ENCODE measurements around the gene NCKAP1. TPM values are rescaled to one million over a fixed set of nuclear protein-coding genes. Genes with fewer than 3 reads are reported as not detected.
A peak's percentile ranks its signal among the peaks of the same experiment; 100 is the strongest.
"Not testable (repeated sequence)": the region's sequence is repeated elsewhere in the genome, so short reads cannot be mapped to it uniquely, and the experiment has no call there.

NCKAP1 gene
- polyA plus RNA-seq, 2 donors = 46.7 to 82.0 TPM

DNA sequence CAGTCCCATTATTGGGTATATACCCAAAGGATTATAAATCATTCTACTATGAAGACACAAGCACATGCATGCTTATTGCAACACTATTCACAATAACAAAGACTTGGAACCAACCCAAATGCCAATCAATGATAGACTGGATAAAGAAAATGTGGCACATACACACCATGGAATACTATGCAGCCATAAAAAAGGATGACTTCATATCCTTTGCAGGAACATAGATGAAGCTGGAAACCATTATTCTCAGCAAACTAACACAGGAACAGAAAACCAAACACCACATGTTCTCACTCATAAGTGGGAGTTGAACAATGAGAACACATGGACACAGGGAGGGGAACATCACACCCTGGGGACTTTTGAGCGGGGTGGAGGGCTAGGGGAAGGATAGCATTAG is 158.2 kb downstream of the NCKAP1 start:
- not testable (repeated sequence) for H3K27me3 ChIP-seq (ENCODE audit: control insufficient read depth in 1 of 2, insufficient read depth in 2 of 2, low read length in 2 of 2); H3K9me3 ChIP-seq (ENCODE audit: control insufficient read depth in 2 of 2, insufficient read depth in 1 of 2, low read depth in 1 of 2, low read length in 1 of 2); H3K36me3 ChIP-seq (ENCODE audit: control insufficient read depth in 2 of 2, insufficient read depth in 2 of 2, low read length in 1 of 2); H3K27ac ChIP-seq (ENCODE audit: low read depth in 2 of 2, low read length in 1 of 2); H3K4me1 ChIP-seq (ENCODE audit: control insufficient read depth in 2 of 2, insufficient read depth in 2 of 2, low read length in 1 of 2); H3K4me3 ChIP-seq (ENCODE audit: low read depth in 1 of 2, low read length in 2 of 2)
- 88 to 100% methylated on average over 1 of the region's 1 CpG for WGBS, 2 donors

DNA sequence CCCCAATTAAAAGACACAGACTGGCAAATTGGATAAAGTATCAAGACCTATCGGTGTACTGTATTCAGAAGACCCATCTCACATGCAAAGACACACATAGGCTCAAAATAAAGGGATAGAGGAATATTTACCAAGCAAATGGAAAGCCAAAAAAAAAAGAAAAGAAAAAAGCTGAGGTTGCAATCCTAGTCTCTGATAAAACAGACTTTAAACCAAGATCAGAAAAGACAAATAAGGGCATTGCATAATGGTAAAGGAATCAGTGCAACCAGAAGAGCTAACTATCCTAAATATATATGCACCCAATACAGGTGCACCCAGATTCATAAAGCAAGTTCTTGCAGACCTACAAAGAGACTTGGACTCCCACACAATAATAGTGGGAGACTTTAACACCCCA is 161.6 kb downstream of the NCKAP1 start:
- not testable (repeated sequence) for H3K9me3 ChIP-seq (ENCODE audit: control insufficient read depth in 2 of 2, insufficient read depth in 1 of 2, low read depth in 1 of 2, low read length in 1 of 2); H3K27ac ChIP-seq (ENCODE audit: low read depth in 2 of 2, low read length in 1 of 2); H3K27me3 ChIP-seq (ENCODE audit: control insufficient read depth in 1 of 2, insufficient read depth in 2 of 2, low read length in 2 of 2); H3K4me1 ChIP-seq (ENCODE audit: control insufficient read depth in 2 of 2, insufficient read depth in 2 of 2, low read length in 1 of 2); H3K4me3 ChIP-seq (ENCODE audit: low read depth in 1 of 2, low read length in 2 of 2); H3K36me3 ChIP-seq (ENCODE audit: control insufficient read depth in 2 of 2, insufficient read depth in 2 of 2, low read length in 1 of 2)
- WGBS, 2 donors = 78 to 85% methylated on average over 1 of the region's 1 CpG

DNA sequence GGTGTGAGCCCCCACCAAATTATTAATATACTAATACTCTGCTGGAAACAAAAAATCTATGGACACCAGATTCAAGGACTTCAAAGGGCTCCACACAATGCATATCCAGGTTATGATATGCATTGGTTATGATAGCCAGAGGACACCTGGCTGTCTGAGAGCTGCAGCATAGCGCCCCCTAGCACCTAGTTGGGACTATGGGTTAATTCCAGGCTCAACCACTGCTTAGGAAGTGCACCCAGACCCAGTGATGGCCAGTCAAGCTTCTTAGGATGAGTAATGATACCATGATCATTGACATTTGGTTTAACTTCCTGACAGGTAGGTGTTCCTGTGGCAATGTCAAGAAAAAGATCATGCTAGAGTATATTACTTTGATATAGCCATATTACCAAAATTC is 168.0 kb downstream of the NCKAP1 start:
- 11 to 14% methylated on average over 1 of the region's 1 CpG for WGBS, 2 donors

DNA sequence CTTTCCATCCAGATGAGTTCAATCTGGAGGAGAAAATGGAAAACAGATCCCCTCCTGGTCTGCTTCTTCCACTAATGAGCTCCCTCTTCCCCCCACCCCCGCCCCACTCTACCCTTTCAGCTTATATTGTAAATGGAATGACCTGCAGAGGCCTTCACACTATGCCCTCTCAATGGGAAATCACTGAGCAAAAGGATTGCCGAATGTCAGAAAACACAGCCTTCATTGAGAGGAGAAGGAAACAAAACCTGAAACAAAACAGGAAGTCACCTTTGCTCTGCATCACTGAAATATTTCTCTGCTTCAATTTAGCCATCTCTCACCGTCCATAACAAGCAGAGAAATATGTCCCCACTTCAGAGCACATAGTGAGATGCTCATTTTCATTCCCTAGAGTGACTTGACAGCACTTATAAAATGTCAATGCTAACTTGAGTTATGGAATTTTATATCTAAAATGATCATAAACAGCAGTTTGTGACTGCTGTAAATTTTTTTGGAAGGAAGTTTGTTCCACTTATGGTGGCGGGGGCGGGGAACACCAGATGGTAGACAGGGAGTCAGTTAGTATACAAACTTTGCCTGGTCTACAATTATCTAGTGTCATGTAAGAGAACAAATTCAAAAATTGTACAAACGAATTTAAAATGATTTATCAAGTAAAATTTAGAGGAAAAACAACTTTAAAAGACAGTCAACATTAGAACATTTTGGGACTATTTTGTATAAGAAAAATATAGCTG is 170.0 kb downstream of the NCKAP1 start:
- Histone ChIP-seq H3K27ac (ENCODE audit: low read depth in 2 of 2, low read length in 1 of 2) (no peak overlapping the region), H3K36me3 (ENCODE audit: control insufficient read depth in 2 of 2, insufficient read depth in 2 of 2, low read length in 1 of 2) (no peaks in the 10 kb centered on the region), H3K9me3 (ENCODE audit: control insufficient read depth in 2 of 2, insufficient read depth in 1 of 2, low read depth in 1 of 2, low read length in 1 of 2) (no peaks in the 10 kb centered on the region), H3K27me3 (ENCODE audit: control insufficient read depth in 1 of 2, insufficient read depth in 2 of 2, low read length in 2 of 2) (no peaks in the 10 kb centered on the region), H3K4me1 (ENCODE audit: control insufficient read depth in 2 of 2, insufficient read depth in 2 of 2, low read length in 1 of 2) (peaks cover 5 to 13% of the 10 kb centered on the region in 2 donors), H3K4me3 (ENCODE audit: low read depth in 1 of 2, low read length in 2 of 2) (no peak overlapping the region)
- WGBS, 2 donors = 72 to 81% methylated on average over 6 of the region's 6 CpGs

More for the DNA sequence above, 168.0 kb downstream of the NCKAP1 start:
- no peaks in the 10 kb centered on the region for H3K36me3 ChIP-seq (ENCODE audit: control insufficient read depth in 2 of 2, insufficient read depth in 2 of 2, low read length in 1 of 2)
- H3K27me3 ChIP-seq (ENCODE audit: control insufficient read depth in 1 of 2, insufficient read depth in 2 of 2, low read length in 2 of 2) = no peaks in the 10 kb centered on the region
- no peaks in the 10 kb centered on the region for H3K9me3 ChIP-seq (ENCODE audit: control insufficient read depth in 2 of 2, insufficient read depth in 1 of 2, low read depth in 1 of 2, low read length in 1 of 2)
- peaks cover 5 to 13% of the 10 kb centered on the region in 2 donors for H3K4me1 ChIP-seq (ENCODE audit: control insufficient read depth in 2 of 2, insufficient read depth in 2 of 2, low read length in 1 of 2)
- H3K27ac ChIP-seq (ENCODE audit: low read depth in 2 of 2, low read length in 1 of 2) = no peak overlapping the region
- no peak overlapping the region for H3K4me3 ChIP-seq (ENCODE audit: low read depth in 1 of 2, low read length in 2 of 2)

DNA sequence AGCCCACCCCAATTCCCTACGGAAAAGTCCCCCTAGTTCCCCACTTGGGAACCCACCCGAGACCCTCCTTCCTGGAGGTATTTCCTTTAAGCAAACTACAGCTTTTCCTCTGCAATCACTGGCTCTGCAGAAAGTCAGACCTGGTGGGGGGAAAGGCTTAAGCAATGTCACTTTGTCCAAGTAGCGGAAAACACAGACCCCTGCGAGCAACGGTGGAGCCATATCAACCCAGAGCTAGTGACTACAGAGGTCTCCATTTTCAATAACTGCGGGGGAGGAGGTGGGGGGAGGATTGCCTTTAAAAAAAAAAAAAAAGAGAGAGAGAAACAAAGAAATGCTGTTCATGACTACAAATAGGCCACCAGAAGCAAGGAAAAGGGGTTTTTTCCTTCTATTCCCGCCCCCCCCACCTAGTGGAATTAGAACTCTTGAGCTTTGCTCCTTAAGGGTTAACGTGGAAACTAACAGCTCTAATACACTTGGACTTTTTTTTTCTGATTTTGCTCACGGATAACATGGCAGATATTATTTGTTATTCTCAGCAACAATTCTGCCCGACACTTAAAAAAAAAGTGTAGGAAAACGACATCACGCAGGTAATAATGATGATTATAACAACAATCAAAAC is 170.7 kb downstream of the NCKAP1 start:
- peak overlapping the region in 1 of 2 donors; percentile 10 for H3K27ac ChIP-seq (ENCODE audit: low read depth in 2 of 2, low read length in 1 of 2)
- H3K4me3 ChIP-seq (ENCODE audit: low read depth in 1 of 2, low read length in 2 of 2) = peak overlapping the region in 1 of 2 donors; percentile 7
- H3K4me1 ChIP-seq (ENCODE audit: control insufficient read depth in 2 of 2, insufficient read depth in 2 of 2, low read length in 1 of 2) = peaks cover 5 to 13% of the 10 kb centered on the region in 2 donors
- H3K27me3 ChIP-seq (ENCODE audit: control insufficient read depth in 1 of 2, insufficient read depth in 2 of 2, low read length in 2 of 2) = no peaks in the 10 kb centered on the region
- H3K36me3 ChIP-seq (ENCODE audit: control insufficient read depth in 2 of 2, insufficient read depth in 2 of 2, low read length in 1 of 2) = no peaks in the 10 kb centered on the region
- 50 to 53% methylated on average over 12 of the region's 12 CpGs for WGBS, 2 donors
- H3K9me3 ChIP-seq (ENCODE audit: control insufficient read depth in 2 of 2, insufficient read depth in 1 of 2, low read depth in 1 of 2, low read length in 1 of 2) = no peaks in the 10 kb centered on the region

DNA sequence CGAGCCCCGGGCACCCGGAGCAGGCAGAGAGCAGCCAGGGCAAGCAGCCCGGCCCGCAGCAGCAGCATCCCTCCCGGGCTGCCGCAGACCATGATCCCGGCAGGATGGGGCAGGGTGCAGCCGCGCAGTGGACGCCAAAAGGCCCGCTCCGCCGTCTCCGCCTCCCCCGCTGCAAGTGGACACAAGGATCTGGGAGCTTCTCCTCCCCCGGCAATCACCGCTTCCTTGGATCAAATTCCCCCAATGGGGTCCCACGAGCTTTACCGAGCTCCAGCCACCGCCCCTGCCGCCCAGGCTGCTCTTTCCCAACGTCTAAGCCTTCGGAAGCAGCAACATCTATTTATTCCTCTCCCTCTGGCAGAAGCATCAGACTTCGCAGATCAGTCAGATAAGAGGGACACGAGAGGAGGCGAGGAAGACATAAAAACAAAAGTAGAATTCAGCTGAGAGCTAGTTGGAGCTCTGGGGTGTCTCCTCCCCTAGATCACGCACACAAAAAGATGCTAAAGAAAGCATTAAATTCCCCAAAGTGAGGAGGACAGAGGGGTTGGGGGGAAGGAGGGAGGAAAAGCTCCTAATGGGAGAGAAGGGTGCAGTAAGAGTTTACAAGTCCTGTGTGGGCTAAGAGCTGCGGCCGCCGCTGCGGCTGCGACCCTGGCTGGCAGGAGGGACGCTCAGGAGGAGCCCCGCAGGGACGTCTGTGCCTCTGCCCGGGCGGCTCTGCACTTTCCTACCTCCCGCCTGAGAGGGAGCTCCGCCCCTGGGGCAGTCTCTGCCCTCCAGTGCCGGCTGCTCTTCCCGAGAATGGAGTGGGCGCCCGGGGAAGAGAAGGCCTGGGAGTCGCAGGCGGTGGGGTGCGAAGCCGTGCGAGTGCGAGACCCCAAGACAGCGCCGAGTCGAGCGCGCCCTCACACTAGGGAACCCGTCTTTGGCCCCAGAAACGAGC is 171.5 kb downstream of the NCKAP1 start, which contains the start of gene FRZB:
TSS of gene FRZB (minus strand) at position 177 of the 946 bp plus-strand sequence. CDS start at position 92, 85 bp downstream.
- H3K36me3 ChIP-seq (ENCODE audit: control insufficient read depth in 2 of 2, insufficient read depth in 2 of 2, low read length in 1 of 2) = no peaks in the 10 kb centered on the region
- no peaks in the 10 kb centered on the region for H3K9me3 ChIP-seq (ENCODE audit: control insufficient read depth in 2 of 2, insufficient read depth in 1 of 2, low read depth in 1 of 2, low read length in 1 of 2)
- H3K27me3 ChIP-seq (ENCODE audit: control insufficient read depth in 1 of 2, insufficient read depth in 2 of 2, low read length in 2 of 2) = no peaks in the 10 kb centered on the region
- H3K4me3 ChIP-seq (ENCODE audit: low read depth in 1 of 2, low read length in 2 of 2) = peak within 1 kb of the TSS; percentile 7 to 29
- H3K27ac ChIP-seq (ENCODE audit: low read depth in 2 of 2, low read length in 1 of 2) = peak within 1 kb of the TSS; percentile 10 to 28
- WGBS, 2 donors = 3 to 6% methylated on average over 52 to 57 of the region's 57 CpGs
- peaks cover 5 to 13% of the 10 kb centered on the region in 2 donors for H3K4me1 ChIP-seq (ENCODE audit: control insufficient read depth in 2 of 2, insufficient read depth in 2 of 2, low read length in 1 of 2)

DNA sequence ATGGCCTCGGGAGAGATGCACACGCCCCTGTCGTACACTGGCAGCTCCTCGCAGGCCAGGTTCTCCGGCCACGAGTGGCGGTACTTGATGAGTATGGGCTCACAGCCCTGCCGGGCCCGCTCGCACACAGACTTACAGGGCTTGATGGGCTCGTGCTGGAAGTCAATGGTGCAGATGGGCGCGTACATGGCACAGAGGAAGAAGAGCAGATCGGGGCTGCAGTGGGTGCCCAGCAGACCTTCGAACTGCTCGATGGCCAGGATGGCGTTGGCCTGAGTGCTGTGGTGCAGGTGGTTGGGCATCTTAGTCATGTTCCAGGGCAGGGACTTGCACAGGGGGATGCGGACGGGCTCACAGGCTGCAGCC is 172.2 kb downstream of the NCKAP1 start:
- Histone ChIP-seq H3K4me3 (ENCODE audit: low read depth in 1 of 2, low read length in 2 of 2) (peak overlapping the region; percentile 7 to 29), H3K4me1 (ENCODE audit: control insufficient read depth in 2 of 2, insufficient read depth in 2 of 2, low read length in 1 of 2) (peaks cover 5 to 13% of the 10 kb centered on the region in 2 donors), H3K27ac (ENCODE audit: low read depth in 2 of 2, low read length in 1 of 2) (peak overlapping the region in 1 of 2 donors; percentile 28), H3K36me3 (ENCODE audit: control insufficient read depth in 2 of 2, insufficient read depth in 2 of 2, low read length in 1 of 2) (no peaks in the 10 kb centered on the region), H3K9me3 (ENCODE audit: control insufficient read depth in 2 of 2, insufficient read depth in 1 of 2, low read depth in 1 of 2, low read length in 1 of 2) (no peaks in the 10 kb centered on the region), H3K27me3 (ENCODE audit: control insufficient read depth in 1 of 2, insufficient read depth in 2 of 2, low read length in 2 of 2) (no peaks in the 10 kb centered on the region)
- 32% methylated on average over 19 of the region's 19 CpGs for WGBS, 2 donors

DNA sequence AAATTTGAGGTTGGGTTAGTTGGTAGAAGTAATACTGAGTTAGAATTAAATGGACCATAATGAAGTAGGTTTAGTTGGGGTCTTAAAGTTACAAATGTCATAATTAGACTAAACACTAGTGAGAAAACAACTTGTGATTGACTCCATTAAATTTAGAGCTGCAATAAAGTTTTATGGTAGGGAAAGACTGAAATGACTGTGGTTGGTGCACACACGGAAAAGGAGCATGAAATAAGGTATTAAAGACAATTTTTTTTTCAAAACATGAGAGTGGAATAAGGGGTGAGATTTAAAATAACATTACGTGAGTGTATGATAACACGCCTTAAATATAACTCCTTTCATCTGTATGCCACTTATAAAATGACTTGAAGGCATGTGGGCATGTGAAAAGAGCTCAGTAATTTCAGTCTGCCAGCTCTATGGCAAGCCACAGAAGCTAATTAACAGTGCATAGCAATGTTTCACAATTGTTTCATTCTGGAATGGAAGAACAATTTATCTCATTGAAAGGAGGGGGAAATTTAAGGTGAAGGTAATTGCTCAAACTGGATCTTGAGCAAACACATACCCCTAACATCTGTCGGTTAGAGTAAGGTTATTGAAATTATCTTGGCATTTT is 173.2 kb downstream of the NCKAP1 start:
- Histone ChIP-seq H3K27me3 (ENCODE audit: control insufficient read depth in 1 of 2, insufficient read depth in 2 of 2, low read length in 2 of 2) (no peaks in the 10 kb centered on the region), H3K27ac (ENCODE audit: low read depth in 2 of 2, low read length in 1 of 2) (no peak overlapping the region), H3K36me3 (ENCODE audit: control insufficient read depth in 2 of 2, insufficient read depth in 2 of 2, low read length in 1 of 2) (no peaks in the 10 kb centered on the region), H3K9me3 (ENCODE audit: control insufficient read depth in 2 of 2, insufficient read depth in 1 of 2, low read depth in 1 of 2, low read length in 1 of 2) (no peaks in the 10 kb centered on the region), H3K4me3 (ENCODE audit: low read depth in 1 of 2, low read length in 2 of 2) (no peak overlapping the region), H3K4me1 (ENCODE audit: control insufficient read depth in 2 of 2, insufficient read depth in 2 of 2, low read length in 1 of 2) (peaks cover 5 to 13% of the 10 kb centered on the region in 2 donors)
- 71 to 77% methylated on average over 4 of the region's 4 CpGs for WGBS, 2 donors

DNA sequence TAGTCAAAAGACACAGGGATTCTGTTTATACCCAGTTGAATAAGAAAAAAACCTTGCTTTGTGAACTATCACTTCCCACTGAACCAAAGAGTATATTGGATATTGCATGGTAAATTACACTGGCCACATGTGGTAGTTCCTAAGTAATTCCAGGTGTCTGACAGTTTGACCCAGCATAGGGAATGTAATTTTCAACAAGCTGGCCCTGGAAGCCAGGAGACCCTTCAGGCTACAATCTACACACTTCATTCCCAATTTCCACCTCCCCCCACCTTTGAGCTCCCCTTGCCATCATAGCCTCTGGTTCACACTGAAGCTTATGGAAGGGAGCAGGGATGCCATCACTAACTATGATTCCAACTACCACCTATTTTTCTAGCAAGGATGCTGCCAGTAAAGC is 174.6 kb downstream of the NCKAP1 start:
- no peaks in the 10 kb centered on the region for H3K27me3 ChIP-seq (ENCODE audit: control insufficient read depth in 1 of 2, insufficient read depth in 2 of 2, low read length in 2 of 2)
- no peak overlapping the region for H3K4me3 ChIP-seq (ENCODE audit: low read depth in 1 of 2, low read length in 2 of 2)
- H3K36me3 ChIP-seq (ENCODE audit: control insufficient read depth in 2 of 2, insufficient read depth in 2 of 2, low read length in 1 of 2) = no peaks in the 10 kb centered on the region
- H3K9me3 ChIP-seq (ENCODE audit: control insufficient read depth in 2 of 2, insufficient read depth in 1 of 2, low read depth in 1 of 2, low read length in 1 of 2) = no peaks in the 10 kb centered on the region
- no peak overlapping the region for H3K27ac ChIP-seq (ENCODE audit: low read depth in 2 of 2, low read length in 1 of 2)
- peaks cover 5 to 13% of the 10 kb centered on the region in 2 donors for H3K4me1 ChIP-seq (ENCODE audit: control insufficient read depth in 2 of 2, insufficient read depth in 2 of 2, low read length in 1 of 2)
